Suprapubic skin (tissue), 4 donors: ENCODE data around the gene CHST14. TPM values are rescaled to one million over a fixed set of nuclear protein-coding genes. Genes with fewer than 3 reads are reported as not detected.

Experiments used
- DNase-seq, 2 donors: peaks; one replicate each; pipeline ENCODE4 v3.0.0-alpha.2; 2019; ENCODE audit warnings: low spot score in 2 of 2
- H3K27ac ChIP-seq: fragments of 200-600 bp; sonication (generic); one replicate; pipeline ENCODE4 v1.5.1; 2019
- H3K27me3 ChIP-seq: fragments of 200-600 bp; sonication (generic); one replicate; pipeline ENCODE4 v1.5.1; 2019
- H3K36me3 ChIP-seq: fragments of 200-600 bp; sonication (generic); one replicate; pipeline ENCODE4 v1.5.1; 2019
- H3K4me1 ChIP-seq: fragments of 200-600 bp; sonication (generic); one replicate; pipeline ENCODE4 v1.5.1; 2019
- H3K4me3 ChIP-seq: fragments of 200-600 bp; sonication (generic); one replicate; pipeline ENCODE4 v1.5.1; 2019; ENCODE audit warnings: mild to moderate bottlenecking
- H3K9me3 ChIP-seq: fragments of 200-600 bp; sonication (generic); one replicate; pipeline ENCODE4 v1.5.1; 2019
- EP300 ChIP-seq: sonication (generic); formaldehyde crosslinking; IDR thresholded peaks from one replicate; pipeline ENCODE4 v1.6.1; 2017; ENCODE audit warnings: antibody characterized with exemption
- POLR2A ChIP-seq, 2 donors: fragments of 450-650 bp; IDR thresholded peaks; one replicate each; pipeline ENCODE4 v1.6.1; 2017; ENCODE audit warnings: antibody characterized with exemption in 2 of 2, mild to moderate bottlenecking in 2 of 2, moderate library complexity in 2 of 2
- POLR2AphosphoS5 ChIP-seq, 3 donors: sonication (generic); formaldehyde crosslinking; IDR thresholded peaks; one replicate each; pipeline ENCODE4 v1.6.1; 2017; ENCODE audit warnings: antibody characterized with exemption in 3 of 3
- WGBS: methylation state at CpG from one replicate; pipeline ENCODE4 v1.1.5; 2018; 5-methylcytosine and 5-hydroxymethylcytosine counted together
- total RNA-seq, 4 donors: library from RNA; depleted of rRNA; stranded (reverse); fragments of >200 nt; gene quantifications; one replicate each; pipeline ENCODE4 v1.1.0, GENCODE V29; 2016
- TF ChIP-seq, protein P1 (sequence below), 2 donors: fragments of 200-600 bp in 1 of 2; fragments of 450-650 bp in 1 of 2; sonication (generic) in 1 of 2; IDR thresholded peaks; one replicate each; pipeline ENCODE4 v1.5.1; 2016 to 2019; ENCODE audit warnings: antibody characterized with exemption in 2 of 2, mild to moderate bottlenecking in 1 of 2, moderate library complexity in 1 of 2

Gene CHST14
- total RNA-seq, 4 donors from 2014 or later: 6.9 to 13.6 (median 8.3) TPM

DNA sequence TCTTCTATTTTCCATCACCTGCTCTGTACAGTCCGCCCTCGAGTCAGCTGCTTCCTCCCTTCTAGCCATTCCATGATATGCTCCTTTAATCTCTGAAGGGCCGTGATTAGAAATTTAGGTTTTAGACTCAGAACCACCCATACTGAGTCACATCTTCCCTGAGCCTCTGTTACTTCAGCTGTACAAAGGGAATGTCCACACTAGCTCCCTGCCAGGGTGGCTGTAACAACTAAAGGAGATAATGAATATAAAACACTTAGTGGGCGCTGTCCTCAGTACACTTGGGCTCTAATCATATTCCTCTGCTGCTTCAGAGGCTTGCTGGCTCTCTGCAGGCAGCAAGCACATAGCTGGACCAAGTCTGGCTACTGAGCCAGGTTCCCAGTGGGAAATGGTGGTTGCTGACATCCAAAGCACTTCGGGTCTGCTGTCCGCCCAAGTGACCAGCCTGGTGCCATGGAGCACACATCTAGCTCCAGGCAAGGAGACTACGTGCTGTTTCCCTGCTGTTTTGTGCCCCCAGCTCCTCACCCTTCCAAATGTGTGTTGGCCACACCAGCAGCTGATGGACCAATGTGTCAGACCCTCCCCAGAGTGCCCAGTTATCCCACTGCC lies 901 bp upstream of the CHST14 start:
- Histone ChIP-seq H3K4me1 (peaks cover 37% of the 10 kb centered on the region), H3K36me3 (peaks cover 24% of the 10 kb centered on the region), H3K27ac (peak overlapping the region; percentile 65), H3K27me3 (no peaks in the 10 kb centered on the region), H3K4me3 (peak overlapping the region; percentile 92), H3K9me3 (no peaks in the 10 kb centered on the region)
- no peak for DNase-seq
- WGBS: 83% methylated on average over 7 of the region's 7 CpGs
- TF ChIP-seq POLR2A (IDR thresholded peaks at IDR 0.05): no peak
- TF ChIP-seq, protein P1, sequence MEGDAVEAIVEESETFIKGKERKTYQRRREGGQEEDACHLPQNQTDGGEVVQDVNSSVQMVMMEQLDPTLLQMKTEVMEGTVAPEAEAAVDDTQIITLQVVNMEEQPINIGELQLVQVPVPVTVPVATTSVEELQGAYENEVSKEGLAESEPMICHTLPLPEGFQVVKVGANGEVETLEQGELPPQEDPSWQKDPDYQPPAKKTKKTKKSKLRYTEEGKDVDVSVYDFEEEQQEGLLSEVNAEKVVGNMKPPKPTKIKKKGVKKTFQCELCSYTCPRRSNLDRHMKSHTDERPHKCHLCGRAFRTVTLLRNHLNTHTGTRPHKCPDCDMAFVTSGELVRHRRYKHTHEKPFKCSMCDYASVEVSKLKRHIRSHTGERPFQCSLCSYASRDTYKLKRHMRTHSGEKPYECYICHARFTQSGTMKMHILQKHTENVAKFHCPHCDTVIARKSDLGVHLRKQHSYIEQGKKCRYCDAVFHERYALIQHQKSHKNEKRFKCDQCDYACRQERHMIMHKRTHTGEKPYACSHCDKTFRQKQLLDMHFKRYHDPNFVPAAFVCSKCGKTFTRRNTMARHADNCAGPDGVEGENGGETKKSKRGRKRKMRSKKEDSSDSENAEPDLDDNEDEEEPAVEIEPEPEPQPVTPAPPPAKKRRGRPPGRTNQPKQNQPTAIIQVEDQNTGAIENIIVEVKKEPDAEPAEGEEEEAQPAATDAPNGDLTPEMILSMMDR (IDR thresholded peaks at IDR 0.05): no peak
- TF ChIP-seq POLR2AphosphoS5 (IDR thresholded peaks at IDR 0.05): no peak
- no peak for TF ChIP-seq EP300

DNA sequence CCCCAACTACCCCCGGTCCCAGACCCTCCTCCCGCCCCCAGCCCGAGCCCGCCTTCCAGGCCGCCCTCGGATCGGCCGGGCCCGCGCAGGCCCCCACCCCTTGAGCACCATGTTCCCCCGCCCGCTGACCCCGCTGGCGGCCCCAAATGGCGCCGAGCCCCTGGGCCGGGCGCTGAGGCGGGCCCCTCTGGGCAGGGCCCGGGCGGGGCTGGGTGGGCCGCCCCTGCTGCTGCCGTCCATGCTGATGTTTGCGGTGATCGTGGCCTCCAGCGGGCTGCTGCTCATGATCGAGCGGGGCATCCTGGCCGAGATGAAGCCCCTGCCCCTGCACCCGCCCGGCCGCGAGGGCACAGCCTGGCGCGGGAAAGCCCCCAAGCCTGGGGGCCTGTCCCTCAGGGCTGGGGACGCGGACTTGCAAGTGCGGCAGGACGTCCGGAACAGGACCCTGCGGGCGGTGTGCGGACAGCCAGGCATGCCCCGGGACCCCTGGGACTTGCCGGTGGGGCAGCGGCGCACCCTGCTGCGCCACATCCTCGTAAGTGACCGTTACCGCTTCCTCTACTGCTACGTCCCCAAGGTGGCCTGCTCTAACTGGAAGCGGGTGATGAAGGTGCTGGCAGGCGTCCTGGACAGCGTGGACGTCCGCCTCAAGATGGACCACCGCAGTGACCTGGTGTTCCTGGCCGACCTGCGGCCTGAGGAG lies 472 bp downstream of the CHST14 start:
- peaks cover 12% of the 10 kb centered on the region for H3K36me3 ChIP-seq
- TF ChIP-seq POLR2A (IDR thresholded peaks at IDR 0.05) (no peak), EP300 (no peak), POLR2AphosphoS5 (IDR thresholded peaks at IDR 0.05) (no peak)
- TF ChIP-seq, protein P1 (IDR thresholded peaks at IDR 0.05): no peak
- H3K4me3 ChIP-seq: peak overlapping the region; percentile 92
- peak overlapping the region; percentile 65 for H3K27ac ChIP-seq
- no peaks in the 10 kb centered on the region for H3K27me3 ChIP-seq
- no peaks in the 10 kb centered on the region for H3K9me3 ChIP-seq
- DNase-seq: peak in 1 of 2 donors; percentile 69
- H3K4me1 ChIP-seq: peaks cover 34% of the 10 kb centered on the region
- WGBS: 4% methylated on average over 16 of the region's 60 CpGs

DNA sequence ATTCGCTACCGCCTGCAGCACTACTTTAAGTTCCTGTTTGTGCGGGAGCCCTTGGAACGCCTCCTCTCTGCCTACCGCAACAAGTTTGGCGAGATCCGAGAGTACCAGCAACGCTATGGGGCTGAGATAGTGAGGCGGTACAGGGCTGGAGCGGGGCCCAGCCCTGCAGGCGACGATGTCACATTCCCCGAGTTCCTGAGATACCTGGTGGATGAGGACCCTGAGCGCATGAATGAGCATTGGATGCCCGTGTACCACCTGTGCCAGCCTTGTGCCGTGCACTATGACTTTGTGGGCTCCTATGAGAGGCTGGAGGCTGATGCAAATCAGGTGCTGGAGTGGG lies 995 bp downstream of the CHST14 start:
- no peak for DNase-seq
- no peaks in the 10 kb centered on the region for H3K27me3 ChIP-seq
- H3K4me3 ChIP-seq: peak overlapping the region; percentile 92
- H3K27ac ChIP-seq: peak overlapping the region; percentile 65
- 4% methylated on average over 16 of the region's 16 CpGs for WGBS
- H3K36me3 ChIP-seq: peaks cover 7% of the 10 kb centered on the region
- H3K9me3 ChIP-seq: no peaks in the 10 kb centered on the region
- no peak for TF ChIP-seq POLR2A (IDR thresholded peaks at IDR 0.05)
- TF ChIP-seq, protein P1 (IDR thresholded peaks at IDR 0.05): no peak
- TF ChIP-seq POLR2AphosphoS5 (IDR thresholded peaks at IDR 0.05): no peak
- TF ChIP-seq EP300: no peak
- H3K4me1 ChIP-seq: peaks cover 28% of the 10 kb centered on the region

DNA sequence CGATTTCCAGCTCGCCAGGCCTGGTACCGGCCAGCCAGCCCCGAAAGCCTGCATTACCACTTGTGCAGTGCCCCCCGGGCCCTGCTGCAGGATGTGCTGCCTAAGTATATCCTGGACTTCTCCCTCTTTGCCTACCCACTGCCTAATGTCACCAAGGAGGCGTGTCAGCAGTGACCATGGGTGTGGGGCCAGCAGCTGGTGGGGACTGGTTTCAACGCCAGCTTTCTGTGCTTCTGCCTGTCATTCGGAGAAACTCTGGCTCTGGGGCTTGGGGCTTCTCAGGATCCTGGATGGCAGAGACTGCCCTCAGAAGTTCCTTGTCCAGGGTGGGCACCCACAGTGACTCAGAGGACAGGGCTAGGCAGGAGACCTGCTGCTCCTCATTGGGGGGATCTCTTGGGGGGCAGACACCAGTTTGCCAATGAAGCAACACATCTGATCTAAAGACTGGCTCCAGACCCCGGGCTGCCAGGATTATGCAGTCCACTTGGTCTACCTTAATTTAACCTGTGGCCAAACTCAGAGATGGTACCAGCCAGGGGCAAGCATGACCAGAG lies 1.5 kb downstream of the CHST14 start:
- no peaks in the 10 kb centered on the region for H3K27me3 ChIP-seq
- H3K36me3 ChIP-seq: peaks cover 5% of the 10 kb centered on the region
- H3K4me3 ChIP-seq: peak overlapping the region; percentile 92
- H3K9me3 ChIP-seq: no peaks in the 10 kb centered on the region
- no peak for TF ChIP-seq POLR2AphosphoS5 (IDR thresholded peaks at IDR 0.05)
- no peak for TF ChIP-seq POLR2A (IDR thresholded peaks at IDR 0.05)
- TF ChIP-seq, protein P1 (IDR thresholded peaks at IDR 0.05): no peak
- TF ChIP-seq EP300: no peak
- no peak for DNase-seq
- 73% methylated on average over 3 of the region's 9 CpGs for WGBS
- H3K4me1 ChIP-seq: peaks cover 27% of the 10 kb centered on the region
- H3K27ac ChIP-seq: no peak overlapping the region

DNA sequence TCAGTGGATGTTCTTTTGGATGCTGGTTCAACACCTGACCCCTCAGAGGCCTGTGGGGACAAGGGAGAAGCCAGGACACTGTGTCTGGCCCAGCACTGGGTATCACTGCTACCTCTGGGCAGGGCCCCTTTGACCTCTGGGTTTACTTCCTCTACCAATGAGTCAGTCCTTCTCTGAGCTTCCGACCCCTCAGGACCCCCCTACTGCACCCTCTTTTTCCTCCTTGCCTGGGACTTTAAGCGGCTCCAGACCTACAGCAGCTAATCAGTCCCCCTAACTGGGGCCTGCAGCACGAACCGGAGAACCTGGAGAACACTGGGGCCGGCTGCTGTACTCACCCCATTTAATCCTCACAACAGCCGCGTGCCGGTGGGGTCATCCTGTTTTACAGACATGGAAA lies 3.8 kb downstream of the CHST14 start:
- 80% methylated on average over 8 of the region's 8 CpGs for WGBS
- Histone ChIP-seq H3K4me1 (peaks cover 40% of the 10 kb centered on the region), H3K4me3 (no peak overlapping the region), H3K27me3 (no peaks in the 10 kb centered on the region), H3K27ac (no peak overlapping the region), H3K9me3 (no peaks in the 10 kb centered on the region), H3K36me3 (no peaks in the 10 kb centered on the region)
- TF ChIP-seq EP300: no peak
- TF ChIP-seq POLR2A (IDR thresholded peaks at IDR 0.05): no peak
- TF ChIP-seq, protein P1 (IDR thresholded peaks at IDR 0.05): no peak
- no peak for TF ChIP-seq POLR2AphosphoS5 (IDR thresholded peaks at IDR 0.05)
- DNase-seq: no peak
